ENCODE data around the gene KRT72.

KRT72 gene

DNA sequence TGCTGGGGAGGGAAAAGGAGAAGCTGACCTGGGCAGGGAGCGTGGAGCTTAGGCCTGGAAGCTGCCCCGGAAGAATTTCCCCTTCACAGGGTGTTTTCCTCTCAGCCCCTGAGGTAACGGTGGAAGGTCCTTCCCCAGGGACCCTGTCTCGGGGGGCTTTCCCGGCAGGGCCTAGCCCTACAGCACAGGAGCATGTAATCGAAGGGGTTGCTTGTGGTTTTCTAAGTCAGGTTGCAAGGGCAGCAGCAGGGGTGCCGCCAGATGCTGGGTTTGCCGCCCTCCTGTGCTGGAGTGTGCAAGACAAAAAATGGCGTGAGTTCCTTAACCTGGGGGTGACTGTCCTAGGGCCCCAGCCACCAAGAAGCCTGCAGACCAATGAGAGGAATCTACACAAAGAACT is 26.0 kb downstream of the KRT72 start:
- no peak for DNase-seq

DNA sequence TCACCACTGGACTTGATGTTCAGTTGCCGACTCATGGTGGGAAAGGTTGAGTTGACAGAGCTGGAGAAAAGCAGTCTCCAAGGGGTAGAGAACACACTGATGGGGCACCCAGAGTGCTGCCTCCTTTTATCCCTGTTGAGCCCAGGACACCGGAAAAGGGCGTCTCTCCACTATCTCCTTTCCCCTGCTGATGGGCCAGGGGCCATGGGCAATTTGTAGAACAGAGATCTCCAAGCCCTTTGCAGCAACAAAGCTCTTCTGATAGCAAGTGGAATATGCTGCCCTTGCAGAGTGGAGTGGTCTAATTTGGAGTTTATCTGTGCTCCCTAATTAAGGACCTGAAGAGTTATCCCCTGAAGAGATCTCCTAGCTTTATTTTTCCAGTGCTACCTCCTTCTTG is 27.5 kb downstream of the KRT72 start, which contains the start of gene KRT74:
Gene KRT74 (minus strand): TSS at position 101 of the 400 bp plus-strand sequence. CDS start 66 bp downstream, at position 35.
- no peak for DNase-seq

DNA sequence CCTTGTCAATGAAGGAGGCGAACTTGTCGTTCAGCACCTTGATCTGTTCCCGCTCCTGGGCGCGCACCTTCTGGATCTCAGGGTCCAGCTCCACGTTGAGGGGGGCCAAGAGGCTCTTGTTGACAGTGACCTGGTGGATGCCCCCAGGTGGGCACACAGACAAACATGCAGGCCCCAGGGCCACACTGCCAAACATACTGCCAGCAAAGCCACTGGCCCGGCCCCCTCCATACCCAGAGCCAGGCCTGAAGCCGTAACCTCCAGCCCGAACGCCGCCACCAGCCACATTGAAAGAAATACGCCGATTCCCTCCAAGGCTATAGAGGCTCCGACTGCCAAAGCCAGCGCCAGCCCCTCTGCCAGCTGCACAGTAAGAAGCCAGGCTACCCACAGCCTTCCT is 28.0 kb downstream of the KRT72 start:
- no peak for DNase-seq

DNA sequence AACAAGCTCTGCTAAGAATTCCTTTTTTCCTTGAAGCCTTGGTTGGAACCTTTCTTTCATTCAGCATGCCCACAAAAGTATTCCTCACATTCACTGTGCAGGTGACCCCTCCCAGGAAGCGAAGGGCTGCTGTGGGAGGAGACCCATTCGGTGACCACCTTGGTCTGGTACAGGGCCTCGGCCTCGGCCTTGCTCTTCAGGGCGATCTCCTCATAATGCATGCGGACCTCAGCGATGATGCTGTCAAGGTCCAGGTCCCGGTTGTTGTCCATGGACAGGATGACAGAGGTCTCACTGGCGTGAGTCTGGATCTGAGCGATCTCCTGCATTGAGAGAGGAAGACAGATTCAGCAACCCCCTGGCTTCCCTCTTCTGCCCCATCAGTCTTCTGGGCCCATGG is 30.8 kb downstream of the KRT72 start:
- DNase-seq = no peak

DNA sequence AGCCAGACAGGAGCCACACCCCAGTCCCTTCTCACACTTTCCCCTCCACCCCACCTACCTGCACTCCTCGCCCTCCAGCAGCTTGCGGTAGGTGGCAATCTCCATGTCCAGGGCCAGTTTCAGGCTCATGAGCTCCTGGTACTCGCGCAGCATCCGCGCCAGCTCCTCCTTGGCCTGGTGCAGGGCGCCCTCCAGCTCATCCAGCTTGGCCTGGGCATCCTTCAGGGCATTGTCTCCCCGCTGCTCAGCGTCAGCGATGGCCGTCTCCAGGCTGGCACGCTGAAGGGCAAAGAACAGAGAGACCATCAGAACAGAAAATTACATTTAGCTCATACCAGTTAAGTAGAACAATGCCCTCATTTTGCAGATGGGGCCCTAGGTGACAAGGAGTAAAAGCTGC is 33.2 kb downstream of the KRT72 start:
- DNase-seq = no peak

DNA sequence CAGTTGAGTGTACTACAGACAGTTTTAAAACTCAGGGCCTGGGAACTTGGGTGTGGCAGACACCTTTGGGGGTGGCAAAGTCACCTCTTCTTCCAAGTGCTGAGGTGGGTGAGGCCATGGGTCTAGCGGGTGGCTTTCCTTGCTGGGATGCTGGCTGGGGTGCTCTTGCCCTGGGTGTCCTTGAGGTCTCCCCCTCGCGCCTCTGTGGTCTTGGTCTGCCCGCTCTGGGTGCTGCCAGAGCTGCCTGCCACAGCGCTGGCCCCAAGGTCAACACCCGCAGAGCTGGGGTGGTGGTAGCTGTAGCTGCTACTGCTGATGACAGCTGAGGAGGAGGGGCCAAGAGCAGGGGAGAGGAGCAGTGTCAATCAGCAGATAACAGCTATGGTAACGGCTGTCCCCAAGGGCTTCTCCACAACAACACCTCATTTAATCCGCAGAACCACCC is 34.4 kb downstream of the KRT72 start:
- DNase-seq = no peak

DNA sequence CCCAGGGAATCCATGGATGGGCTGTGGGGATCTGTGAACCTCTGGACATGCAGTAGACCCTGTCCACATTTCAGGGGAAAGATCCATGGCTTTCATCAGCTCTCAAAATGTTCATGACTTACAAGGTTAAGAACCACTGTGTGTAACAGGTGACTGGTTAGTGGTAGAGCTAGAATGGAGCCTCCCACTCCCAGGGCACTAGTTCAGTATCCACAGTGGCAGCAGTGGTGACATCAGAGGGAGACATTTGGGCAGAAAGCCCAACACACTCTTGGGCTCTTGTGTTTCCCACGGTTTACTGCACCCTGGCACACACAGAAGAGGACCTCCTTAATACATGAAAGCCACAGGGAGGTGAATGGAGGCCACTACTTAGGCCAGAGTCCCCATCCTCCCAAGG is 36.7 kb downstream of the KRT72 start:
- DNase-seq = no peak

DNA sequence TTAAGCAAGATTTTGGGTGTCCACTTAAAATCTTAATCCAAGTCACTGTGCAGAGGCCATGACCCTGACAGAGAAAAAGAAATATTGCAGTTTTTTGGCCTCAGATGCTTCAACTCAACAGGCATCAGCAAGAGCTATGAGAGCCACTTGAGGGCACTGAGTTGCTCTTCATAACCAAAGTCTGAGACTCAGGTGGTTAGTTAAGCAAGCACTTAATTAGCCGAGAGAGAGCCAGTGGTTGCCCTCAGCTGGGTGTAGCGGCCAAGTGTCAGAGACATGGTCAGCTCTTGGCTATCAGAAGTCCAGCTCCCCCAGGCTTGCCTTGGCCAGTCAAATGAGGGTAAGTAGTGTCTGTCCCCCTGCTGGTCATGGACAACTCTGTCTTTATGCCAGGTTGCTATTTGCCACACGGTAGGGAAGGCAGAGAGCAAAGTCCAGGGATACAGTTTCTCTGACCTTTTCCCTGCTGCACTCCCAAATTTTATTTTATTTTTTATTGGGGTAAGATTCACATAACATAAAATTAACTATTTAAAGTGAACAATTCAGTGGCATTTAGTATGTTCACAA is 39.3 kb downstream of the KRT72 start:
- no peak for DNase-seq

DNA sequence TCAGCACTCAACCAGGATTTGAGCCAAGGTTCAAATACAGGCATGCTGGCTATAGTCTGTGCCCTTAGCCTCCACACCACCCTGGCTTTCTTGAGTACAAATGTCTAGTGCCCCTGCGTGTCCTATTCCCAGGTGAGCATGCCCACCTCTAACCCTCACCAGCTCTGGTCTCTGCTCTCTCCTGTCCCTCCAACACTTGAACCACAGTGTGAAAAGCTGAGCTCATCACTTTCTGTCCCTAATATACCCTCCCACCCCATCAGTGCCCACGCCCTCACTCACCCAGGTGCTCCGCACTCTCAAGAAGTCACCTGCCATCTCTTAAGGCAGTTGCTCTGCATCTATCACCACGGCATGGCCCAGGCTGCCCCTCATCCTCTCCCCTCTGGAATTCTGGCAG is 41.3 kb downstream of the KRT72 start:
- no peak for DNase-seq

DNA sequence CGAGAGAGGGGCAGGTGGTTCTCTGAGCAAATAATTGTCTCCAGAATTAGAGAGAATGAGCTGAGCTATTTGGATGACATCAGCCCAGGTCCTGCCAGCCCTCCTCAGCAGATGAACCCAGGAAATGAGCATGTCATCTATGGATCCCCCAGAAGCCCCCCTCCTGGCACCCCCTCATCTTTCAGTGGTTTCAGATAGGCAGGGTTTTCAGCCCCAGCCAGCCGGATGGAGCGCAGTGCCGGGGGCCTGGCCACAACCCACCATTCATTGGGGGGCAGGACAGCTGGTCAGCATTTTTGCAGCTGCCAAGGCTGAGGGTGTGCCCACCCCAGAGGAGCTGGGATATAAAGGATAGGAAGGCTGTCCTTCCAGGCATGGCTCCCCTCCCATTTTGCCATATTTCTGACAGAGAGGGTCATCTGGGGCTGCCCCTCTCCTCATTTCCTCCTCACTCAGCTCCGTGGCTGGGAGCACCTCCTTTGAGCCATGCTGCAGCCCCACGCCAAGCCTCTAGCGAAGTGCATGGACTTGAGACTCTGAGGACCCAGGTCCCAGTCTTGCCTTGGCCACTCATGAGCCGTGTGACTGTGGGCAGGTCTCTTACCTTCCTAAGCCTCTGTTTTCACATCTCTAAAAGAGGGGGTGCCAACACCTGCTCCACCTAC is 42.4 kb downstream of the KRT72 start:
- DNase-seq = peak; percentile 35

DNA sequence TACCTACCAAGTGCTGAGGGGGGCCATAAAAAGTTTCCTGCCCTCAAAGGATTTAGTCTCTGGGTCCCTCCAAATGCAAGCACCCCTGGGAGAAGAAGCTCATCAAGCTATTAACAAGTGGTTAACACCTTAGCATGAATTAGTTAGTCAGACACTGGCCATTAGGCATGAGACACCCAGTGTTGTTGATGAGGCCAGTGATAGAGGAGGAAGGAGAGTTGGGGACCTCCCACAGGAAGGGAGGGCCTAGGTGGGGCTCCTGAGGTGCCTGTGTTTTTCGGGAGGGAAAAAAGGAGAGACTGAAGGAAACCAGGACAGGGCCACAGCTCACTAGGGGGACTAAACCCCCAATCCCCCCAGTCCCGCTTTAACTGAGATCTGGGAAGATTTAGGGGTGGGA is 43.8 kb downstream of the KRT72 start:
- no peak for DNase-seq

DNA sequence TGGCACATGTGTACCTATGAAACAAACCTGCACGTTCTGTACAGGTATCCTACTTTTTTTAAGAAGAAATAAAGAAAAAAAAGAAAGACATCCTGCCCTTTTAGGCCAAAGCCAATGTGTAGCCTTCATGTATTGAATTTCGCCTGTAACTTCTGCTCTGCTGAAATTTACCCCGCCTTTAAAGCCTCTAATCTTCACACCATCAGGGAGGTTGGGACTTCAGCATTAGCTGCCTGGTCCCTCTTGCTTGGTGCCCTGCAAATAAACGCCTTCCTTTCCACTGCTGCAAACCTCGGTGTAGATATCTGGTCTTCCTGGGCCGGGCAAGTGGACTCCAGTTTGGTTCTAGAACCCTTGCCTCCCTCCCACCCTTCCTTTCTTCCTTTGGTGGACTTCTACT is 45.7 kb downstream of the KRT72 start:
- DNase-seq = no peak

DNA sequence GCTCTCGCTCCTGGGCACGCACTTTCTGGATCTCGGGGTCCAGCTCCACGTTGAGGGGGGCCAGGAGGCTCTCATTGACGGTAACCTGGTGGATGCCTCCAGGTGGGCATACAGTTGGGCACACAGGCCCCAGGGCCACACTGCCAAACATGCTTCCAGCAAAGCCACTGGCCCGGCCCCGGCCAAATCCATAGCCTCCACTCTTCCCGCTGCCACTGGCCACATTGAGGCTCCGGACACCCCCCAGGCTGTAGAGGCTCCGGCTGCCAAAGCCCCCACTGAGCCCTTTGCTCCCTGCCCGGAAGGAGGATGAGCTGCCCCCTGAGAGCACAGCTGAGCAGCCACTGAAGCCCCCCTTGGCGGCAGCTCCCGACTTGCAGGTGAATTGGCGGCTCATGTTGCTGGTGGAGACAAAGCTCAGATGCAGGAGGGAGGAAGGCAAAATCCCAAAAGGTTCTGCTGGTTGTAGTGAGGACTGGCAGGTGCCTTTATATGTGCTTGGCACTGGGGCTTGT is 48.5 kb downstream of the KRT72 start, which contains the start of gene KRT71:
Gene KRT71 (minus strand): TSS at position 465 of the 515 bp plus-strand sequence. CDS start 68 bp downstream, at position 397.
- DNase-seq = no peak

DNA sequence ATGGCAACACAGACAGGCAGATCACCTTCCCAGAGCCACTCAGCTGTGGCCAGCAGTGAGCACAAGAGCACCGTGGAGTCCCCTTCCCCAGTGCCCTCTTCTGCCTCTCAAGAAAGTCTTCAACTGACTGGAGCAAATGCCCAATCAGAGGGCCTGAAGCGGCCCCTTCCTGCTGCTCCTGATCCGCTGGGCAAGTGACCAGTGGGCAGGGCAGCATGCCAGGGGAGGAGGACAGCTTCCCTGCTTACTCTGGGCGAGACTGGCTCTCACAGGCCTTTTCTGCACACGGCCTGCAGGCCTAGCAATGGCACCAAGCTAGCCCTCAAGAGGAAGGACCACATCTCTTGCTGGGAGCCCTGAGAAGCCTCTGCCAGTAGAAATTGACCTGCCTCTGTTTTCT is 49.2 kb downstream of the KRT72 start:
- DNase-seq = no peak

DNA sequence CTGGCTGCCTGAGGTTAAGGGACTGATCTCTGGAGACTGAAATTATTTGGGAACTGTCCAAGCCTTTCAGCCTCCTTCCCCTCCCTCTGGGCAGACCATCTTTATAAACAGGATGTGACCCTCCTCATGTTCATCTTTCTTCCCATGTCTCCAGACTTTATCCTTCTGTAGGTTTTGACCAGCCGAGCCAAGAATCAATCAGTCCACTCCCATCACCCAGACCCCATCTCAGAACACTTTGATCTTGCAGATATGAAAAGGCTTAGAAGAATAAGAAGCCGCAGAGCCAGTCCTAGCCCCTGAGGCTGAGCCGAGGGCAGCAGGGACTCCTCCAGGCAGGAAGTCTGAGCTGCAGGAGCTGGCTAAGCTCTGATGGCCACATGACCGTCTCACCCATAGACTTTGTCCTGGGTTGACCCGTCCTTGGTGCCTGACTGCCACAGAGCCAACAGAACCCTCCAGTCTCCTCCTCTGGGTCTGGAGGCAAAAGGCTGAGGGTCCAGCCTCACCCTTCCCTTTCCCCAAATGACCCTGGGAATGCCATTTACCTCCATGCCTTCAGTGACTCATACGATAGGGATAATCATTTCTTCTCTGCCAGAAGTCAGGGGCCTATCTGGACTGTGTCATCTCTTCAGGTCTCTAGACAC is 49.9 kb downstream of the KRT72 start:
- DNase-seq = no peak

DNA sequence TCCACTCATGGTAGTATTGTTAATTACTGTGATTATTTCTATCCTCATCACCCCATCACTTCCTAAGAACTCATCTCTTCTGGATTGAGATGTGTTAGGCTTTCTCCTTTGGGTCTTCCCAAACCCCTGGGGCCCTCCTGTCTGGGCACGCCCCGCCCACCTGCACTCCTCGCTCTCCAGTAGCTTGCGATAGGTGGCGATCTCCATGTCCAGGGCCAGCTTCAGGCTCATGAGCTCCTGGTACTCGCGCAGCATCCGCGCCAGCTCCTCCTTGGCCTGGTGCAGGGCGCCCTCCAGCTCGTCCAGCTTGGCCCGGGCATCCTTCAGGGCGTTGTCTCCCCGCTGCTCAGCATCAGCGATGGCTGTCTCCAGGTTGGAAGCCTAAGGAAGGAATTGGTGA is 55.1 kb downstream of the KRT72 start:
- no peak for DNase-seq

DNA sequence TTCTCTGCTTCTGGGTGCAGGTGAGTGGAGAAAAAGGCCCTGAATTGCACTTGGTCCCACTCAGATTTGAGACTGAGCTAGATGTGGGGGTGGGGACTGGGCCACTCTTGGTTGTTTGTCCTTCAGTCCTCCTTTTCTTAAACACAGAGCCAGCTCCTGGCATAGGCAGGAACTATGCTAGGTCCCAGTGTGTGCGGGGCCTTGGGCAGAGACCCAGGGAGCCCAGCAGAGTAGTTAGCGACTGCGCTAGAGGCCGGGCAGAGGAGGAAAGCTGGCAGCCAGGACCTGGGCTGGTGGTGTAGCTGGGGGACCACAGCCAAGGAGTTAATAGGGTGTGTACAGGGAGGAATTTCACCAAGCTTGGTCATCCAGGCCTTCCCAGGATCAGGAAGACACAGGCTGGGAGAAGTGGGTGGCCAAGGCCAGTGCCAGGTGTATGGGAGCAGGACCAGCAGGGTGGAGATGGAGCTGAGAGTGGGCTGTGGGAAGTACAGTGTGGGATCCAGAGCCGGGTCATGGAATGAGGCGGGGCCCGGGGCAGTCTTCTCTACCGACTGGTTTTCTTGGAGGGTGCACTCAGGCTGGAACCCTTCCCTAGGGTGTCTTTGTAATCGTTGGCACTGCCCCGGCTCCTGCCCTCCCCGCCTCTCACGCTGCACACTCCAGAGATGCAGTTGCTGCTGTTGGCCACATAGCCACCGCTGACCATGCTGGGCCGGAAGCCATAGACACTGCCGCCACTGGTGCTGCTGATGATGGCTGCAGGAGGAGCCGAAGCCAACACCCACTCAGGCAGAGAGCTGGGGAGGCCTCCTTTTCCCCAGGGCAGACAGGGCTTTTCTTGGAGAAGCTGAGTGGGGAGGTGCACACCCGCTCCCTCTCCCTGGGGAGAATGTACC is 57.0 kb downstream of the KRT72 start:
- DNase-seq = no peak

DNA sequence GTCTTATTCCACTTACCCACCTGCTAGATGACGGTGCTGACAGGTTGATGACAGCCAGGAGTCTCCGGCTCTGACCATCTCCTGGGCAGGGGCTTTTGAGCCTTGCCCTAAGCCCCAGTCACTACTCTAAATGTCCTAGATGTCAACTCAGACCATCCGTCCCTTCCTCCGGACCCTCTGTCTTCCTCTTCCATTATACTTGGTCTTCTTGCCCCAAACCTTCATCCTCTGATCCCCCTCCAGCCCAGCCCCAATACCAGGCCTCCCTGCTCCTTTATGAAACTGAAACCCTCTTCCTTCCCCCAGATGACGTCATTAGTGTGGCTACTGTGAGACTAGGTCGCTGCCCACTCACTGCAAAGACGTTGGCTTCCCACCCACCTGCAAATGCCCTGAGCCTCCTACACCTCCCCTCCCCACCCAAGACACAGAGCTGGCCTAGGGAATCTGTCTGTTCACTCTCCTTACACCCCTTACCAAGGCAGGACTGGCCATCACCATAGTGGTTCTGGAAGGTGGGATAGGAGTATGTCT is 58.4 kb downstream of the KRT72 start:
- no peak for DNase-seq

DNA sequence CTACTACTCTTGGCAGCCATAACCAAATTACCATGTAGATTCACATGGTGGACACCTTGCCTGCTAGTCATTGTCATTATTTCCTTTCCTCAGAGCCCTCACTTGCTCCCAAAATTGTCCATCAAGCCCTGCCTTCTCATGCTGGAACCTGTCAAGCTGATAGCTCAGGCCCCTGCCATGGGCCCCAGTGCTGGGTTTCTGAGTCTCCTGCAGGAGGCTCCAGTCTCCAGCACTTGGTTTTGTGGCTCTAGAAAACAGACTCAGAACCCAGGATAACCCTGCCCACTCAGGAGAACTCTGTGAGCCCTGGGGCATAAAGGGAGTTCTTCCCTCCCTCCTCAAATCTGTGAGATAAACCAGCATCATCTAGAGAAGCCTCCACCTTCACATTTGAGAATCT is 59.1 kb downstream of the KRT72 start:
- no peak for DNase-seq

DNA sequence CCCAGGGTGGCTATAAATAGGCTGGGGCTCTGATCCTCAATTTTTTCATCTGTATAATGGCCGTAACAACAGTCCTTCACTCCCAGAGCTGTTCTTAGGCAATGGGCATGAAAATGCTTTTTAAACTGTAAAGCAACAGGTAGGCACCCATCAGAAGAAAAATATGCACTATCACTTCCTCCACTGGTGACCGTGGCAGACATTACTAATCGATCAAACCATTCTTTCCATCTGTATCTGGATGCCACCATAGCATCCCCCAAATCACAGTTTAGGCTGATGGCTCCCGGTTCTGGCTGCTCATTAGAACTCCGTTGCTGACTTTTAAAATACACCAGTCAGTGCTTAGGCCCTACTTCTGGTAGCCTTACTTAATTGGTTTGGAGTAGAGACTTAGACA is 59.6 kb downstream of the KRT72 start:
- DNase-seq = no peak

DNA sequence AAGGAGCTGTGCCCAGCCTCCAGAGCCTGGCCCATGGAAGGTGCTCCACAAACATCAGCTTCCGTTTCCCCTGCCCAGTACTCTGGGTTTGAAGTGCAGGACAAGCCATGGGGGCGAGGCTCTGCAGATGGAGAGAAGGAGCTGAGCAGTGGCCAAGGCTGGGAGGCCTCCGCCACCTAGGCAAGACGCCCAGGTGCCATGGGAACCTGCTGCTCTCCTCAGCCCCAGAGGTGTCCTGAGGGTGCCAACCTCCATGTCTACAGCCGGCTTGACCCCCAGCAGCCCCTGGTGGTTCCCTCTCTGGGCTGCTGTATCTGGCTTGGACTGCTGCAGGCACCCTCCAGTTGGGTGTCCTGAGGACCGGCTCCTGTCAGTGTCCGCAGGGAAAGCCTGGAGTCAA is 60.7 kb downstream of the KRT72 start:
- no peak for DNase-seq

DNA sequence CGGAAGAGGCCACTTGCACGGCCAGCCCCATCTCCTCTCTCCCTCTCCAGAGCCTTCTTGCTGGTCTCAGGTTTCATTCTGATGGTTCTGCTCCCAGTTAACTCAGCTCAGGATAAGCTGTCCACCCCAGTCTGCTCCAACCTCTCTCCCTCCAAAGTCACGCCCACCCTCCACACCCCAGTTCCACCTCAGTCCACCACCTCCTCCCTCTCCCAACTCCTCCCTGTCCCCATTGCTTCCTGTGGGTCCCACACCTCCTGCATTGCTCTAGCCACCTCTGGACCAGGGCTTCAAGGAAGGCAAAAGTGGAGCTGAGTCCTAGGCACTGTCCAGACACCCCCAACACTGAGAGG is 61.5 kb downstream of the KRT72 start:
- DNase-seq = no peak
